ENCODE data around the gene UGT1A8.
"Not testable (repeated sequence)": the region's sequence is repeated elsewhere in the genome, so short reads cannot be mapped to it uniquely, and the experiment has no call there.

The UGT1A8 gene

GRCh38 chr2:233718552-233718951 is 101.1 kb downstream of the UGT1A8 start, which contains the start of gene UGT1A4:
Gene UGT1A4 (plus strand): TSS chr2:233718736. CDS start chr2:233718821, 85 bp downstream.
- no peak for DNase-seq (ENCODE audit: low read depth, low spot score)
- H3K4me1 ChIP-seq (ENCODE audit: insufficient read depth, insufficient read length), result no peaks in the 10 kb centered on the region
- no peaks in the 10 kb centered on the region for H3K36me3 ChIP-seq (ENCODE audit: insufficient read depth, insufficient read length, low read length)
- no peak within 1 kb of the TSS for H3K4me3 ChIP-seq (ENCODE audit: insufficient read length, low read depth)
- no peaks in the 10 kb centered on the region for H3K9me3 ChIP-seq (ENCODE audit: insufficient read depth, low read length)
- no peaks in the 10 kb centered on the region for H3K27me3 ChIP-seq (ENCODE audit: insufficient read depth, insufficient read length)
- no peak within 1 kb of the TSS for H3K9ac ChIP-seq (ENCODE audit: insufficient read length, low read depth)
- TF ChIP-seq ZNF274 (IDR thresholded peaks at IDR 0.05; ENCODE audit: low read depth, low read length) (no peak), YY1 (IDR thresholded peaks at IDR 0.05; ENCODE audit: insufficient read depth, insufficient read length) (no peak)

GRCh38 chr2:233728723-233729301 is 111.4 kb downstream of the UGT1A8 start, which contains the start of gene UGT1A3:
Gene UGT1A3 (plus strand): TSS chr2:233729042. CDS start chr2:233729127, 85 bp downstream.
- TF ChIP-seq SUZ12 (IDR thresholded peaks at IDR 0.05; ENCODE audit: extremely low read depth, insufficient read depth, insufficient read length) (no peak), ZNF274 (IDR thresholded peaks at IDR 0.05; ENCODE audit: low read depth, low read length) (no peak), YY1 (IDR thresholded peaks at IDR 0.05; ENCODE audit: insufficient read depth, insufficient read length) (no peak)
- no peak for DNase-seq (ENCODE audit: low read depth, low spot score)
- Histone ChIP-seq H3K36me3 (ENCODE audit: insufficient read depth, insufficient read length, low read length) (no peaks in the 10 kb centered on the region), H3K4me1 (ENCODE audit: insufficient read depth, insufficient read length) (no peaks in the 10 kb centered on the region), H3K4me3 (ENCODE audit: insufficient read length, low read depth) (no peak within 1 kb of the TSS), H3K27me3 (ENCODE audit: insufficient read depth, insufficient read length) (no peaks in the 10 kb centered on the region), H3K9ac (ENCODE audit: insufficient read length, low read depth) (no peak within 1 kb of the TSS), H3K9me3 (ENCODE audit: insufficient read depth, low read length) (no peaks in the 10 kb centered on the region)

- H3K4me1 ChIP-seq (ENCODE audit: insufficient read depth, insufficient read length); H3K27me3 ChIP-seq (ENCODE audit: insufficient read depth, insufficient read length); DNase-seq (ENCODE audit: low read depth, low spot score); H3K9ac ChIP-seq (ENCODE audit: insufficient read length, low read depth); H3K4me3 ChIP-seq (ENCODE audit: insufficient read length, low read depth); H3K36me3 ChIP-seq (ENCODE audit: insufficient read depth, insufficient read length, low read length): not testable (repeated sequence)
- H3K9me3 ChIP-seq (ENCODE audit: insufficient read depth, low read length), result peaks cover 12% of the 10 kb centered on the region; the same call in 1 of the 2 replicates
Observed at GRCh38 chr2:233736868-233737653, 119.6 kb downstream of the UGT1A8 start.

- Histone ChIP-seq H3K4me1 (ENCODE audit: insufficient read depth, insufficient read length) (no peaks in the 10 kb centered on the region), H3K9me3 (ENCODE audit: insufficient read depth, low read length) (peaks cover 12% of the 10 kb centered on the region; the same call in 1 of the 2 replicates), H3K4me3 (ENCODE audit: insufficient read length, low read depth) (no peak overlapping the region), H3K27me3 (ENCODE audit: insufficient read depth, insufficient read length) (no peaks in the 10 kb centered on the region), H3K9ac (ENCODE audit: insufficient read length, low read depth) (no peak overlapping the region), H3K36me3 (ENCODE audit: insufficient read depth, insufficient read length, low read length) (no peaks in the 10 kb centered on the region)
- no peak for DNase-seq (ENCODE audit: low read depth, low spot score)
- TF ChIP-seq SUZ12 (IDR thresholded peaks at IDR 0.05; ENCODE audit: extremely low read depth, insufficient read depth, insufficient read length) (no peak), ZNF274 (IDR thresholded peaks at IDR 0.05; ENCODE audit: low read depth, low read length) (no peak), YY1 (IDR thresholded peaks at IDR 0.05; ENCODE audit: insufficient read depth, insufficient read length) (no peak)
Observed at GRCh38 chr2:233740870-233741269, 123.4 kb downstream of the UGT1A8 start.

GRCh38 chr2:233743464-233744259 is 126.2 kb downstream of the UGT1A8 start:
- Histone ChIP-seq H3K36me3 (ENCODE audit: insufficient read depth, insufficient read length, low read length) (no peaks in the 10 kb centered on the region), H3K9ac (ENCODE audit: insufficient read length, low read depth) (no peak overlapping the region), H3K27me3 (ENCODE audit: insufficient read depth, insufficient read length) (no peaks in the 10 kb centered on the region), H3K4me1 (ENCODE audit: insufficient read depth, insufficient read length) (no peaks in the 10 kb centered on the region), H3K4me3 (ENCODE audit: insufficient read length, low read depth) (no peak overlapping the region), H3K9me3 (ENCODE audit: insufficient read depth, low read length) (peaks cover 7% of the 10 kb centered on the region; the same call in 1 of the 2 replicates)
- no peak for TF ChIP-seq SUZ12 (IDR thresholded peaks at IDR 0.05; ENCODE audit: extremely low read depth, insufficient read depth, insufficient read length)
- no peak for TF ChIP-seq ZNF274 (IDR thresholded peaks at IDR 0.05; ENCODE audit: low read depth, low read length)
- no peak for TF ChIP-seq YY1 (IDR thresholded peaks at IDR 0.05; ENCODE audit: insufficient read depth, insufficient read length)
- DNase-seq (ENCODE audit: low read depth, low spot score), result no peak

- no peak overlapping the region for H3K4me3 ChIP-seq (ENCODE audit: insufficient read length, low read depth)
- H3K27me3 ChIP-seq (ENCODE audit: insufficient read depth, insufficient read length), result no peaks in the 10 kb centered on the region
- no peaks in the 10 kb centered on the region for H3K4me1 ChIP-seq (ENCODE audit: insufficient read depth, insufficient read length)
- DNase-seq (ENCODE audit: low read depth, low spot score), result no peak
- no peaks in the 10 kb centered on the region for H3K36me3 ChIP-seq (ENCODE audit: insufficient read depth, insufficient read length, low read length)
- no peak for TF ChIP-seq SUZ12 (IDR thresholded peaks at IDR 0.05; ENCODE audit: extremely low read depth, insufficient read depth, insufficient read length)
- TF ChIP-seq ZNF274 (IDR thresholded peaks at IDR 0.05; ENCODE audit: low read depth, low read length), result no peak
- no peak for TF ChIP-seq YY1 (IDR thresholded peaks at IDR 0.05; ENCODE audit: insufficient read depth, insufficient read length)
- no peak overlapping the region for H3K9ac ChIP-seq (ENCODE audit: insufficient read length, low read depth)
- H3K9me3 ChIP-seq (ENCODE audit: insufficient read depth, low read length), result no peaks in the 10 kb centered on the region; the same call in 1 of the 2 replicates
Observed at GRCh38 chr2:233745073-233745755, 127.8 kb downstream of the UGT1A8 start.

- not testable (repeated sequence) for H3K27me3 ChIP-seq (ENCODE audit: insufficient read depth, insufficient read length); H3K36me3 ChIP-seq (ENCODE audit: insufficient read depth, insufficient read length, low read length); H3K4me3 ChIP-seq (ENCODE audit: insufficient read length, low read depth); H3K9me3 ChIP-seq (ENCODE audit: insufficient read depth, low read length); H3K4me1 ChIP-seq (ENCODE audit: insufficient read depth, insufficient read length); DNase-seq (ENCODE audit: low read depth, low spot score); H3K9ac ChIP-seq (ENCODE audit: insufficient read length, low read depth)
Observed at GRCh38 chr2:233745838-233746237, 128.4 kb downstream of the UGT1A8 start.

Data from NT2/D1 (cell line).